SK-N-SH (cell line): ENCODE measurements around the gene C11orf52. TPM values are rescaled to one million over a fixed set of nuclear protein-coding genes. Genes with fewer than 3 reads are reported as not detected.
"Not testable (repeated sequence)": the region's sequence is repeated elsewhere in the genome, so short reads cannot be mapped to it uniquely, and the experiment has no call there.

Experiments
- CTCF ChIA-PET: fragments of 300-600, 350-600 bp; formaldehyde crosslinking; extraction: SDS; loops from one replicate; lab custom pipeline; 2021; lab: Yijun Ruan, JAX
- POLR2A ChIA-PET: fragments of 350-600 bp; sonication (Branson Sonifier 250); formaldehyde crosslinking; extraction: SDS; loops from one replicate; lab custom pipeline; 2020; ENCODE audit warnings: antibody characterized with exemption, inconsistent platforms; lab: Yijun Ruan, JAX
- DNase-seq: peaks from one replicate; pipeline ENCODE4 v3.0.0; 2012
- H2AFZ ChIP-seq: fragments of 200-600 bp; sonication (generic); 2 replicates; pipeline ENCODE4 v1.8.1; 2016; ENCODE audit warnings: antibody characterized with exemption, mild to moderate bottlenecking, low read depth
- H3F3A ChIP-seq: fragments of 200-600 bp; sonication (generic); replicated peaks from 2 replicates; pipeline ENCODE3; 2016; ENCODE audit warnings: antibody characterized with exemption, mild to moderate bottlenecking; ENCODE audit not compliant: insufficient read depth
- H3K27ac ChIP-seq, 2 experiments: fragments of 200-500 bp in 1 of 2; fragments of 200-600 bp in 1 of 2; sonication (Bioruptor generic) in 1 of 2; sonication (generic), shearing (Covaris generic) in 1 of 2; 2 replicates each; pipeline versions ENCODE4 v1.5.1 to v1.6.1; 2014 to 2016; ENCODE audit warnings: low read depth in 2 of 2, inconsistent platforms in 1 of 2, low read length in 1 of 2, mild to moderate bottlenecking in 1 of 2, mixed read lengths in 1 of 2
- H3K27me3 ChIP-seq: fragments of 200-600 bp; sonication (generic), shearing (Covaris generic); 2 replicates; pipeline ENCODE4 v1.6.1; 2016; ENCODE audit warnings: mixed run types; ENCODE audit not compliant: insufficient read depth
- H3K36me3 ChIP-seq, 2 experiments: fragments of 200-500 bp in 1 of 2; fragments of 200-600 bp in 1 of 2; sonication (Bioruptor generic) in 1 of 2; sonication (generic) in 1 of 2; replicated peaks in 1 of 2; 2 replicates each; pipeline versions ENCODE3 to v1.5.1; 2014 to 2016; ENCODE audit warnings: low read length in 1 of 2, mild to moderate bottlenecking in 1 of 2; ENCODE audit not compliant: insufficient read depth in 2 of 2, control insufficient read depth in 1 of 2
- H3K4me1 ChIP-seq, 2 experiments: fragments of 200-500 bp in 1 of 2; fragments of 200-600 bp in 1 of 2; sonication (Bioruptor generic) in 1 of 2; sonication (generic), shearing (Covaris generic) in 1 of 2; 2 replicates each; pipeline versions ENCODE4 v1.5.1 to v1.6.1; 2014 to 2016; ENCODE audit warnings: low read depth in 1 of 2, low read length in 1 of 2, mixed run types in 1 of 2; ENCODE audit not compliant: insufficient read depth in 2 of 2, control insufficient read depth in 1 of 2
- H3K4me2 ChIP-seq: fragments of 200-600 bp; sonication (generic), shearing (Covaris generic); 2 replicates; pipeline ENCODE4 v1.6.1; 2017; ENCODE audit warnings: mixed run types
- H3K4me3 ChIP-seq, 2 experiments: fragments of 200-500 bp in 1 of 2; fragments of 200-600 bp in 1 of 2; sonication (Bioruptor generic) in 1 of 2; sonication (generic), shearing (Covaris generic) in 1 of 2; 2 replicates each; pipeline versions ENCODE4 v1.5.1 to v1.8.1; 2014 to 2016; ENCODE audit warnings: low read depth in 2 of 2, inconsistent platforms in 1 of 2, low read length in 1 of 2, mild to moderate bottlenecking in 1 of 2, mixed read lengths in 1 of 2, moderate library complexity in 1 of 2
- H3K79me2 ChIP-seq: fragments of 200-600 bp; sonication (generic); 2 replicates; pipeline ENCODE4 v1.8.1; 2017; ENCODE audit warnings: mild to moderate bottlenecking; ENCODE audit not compliant: insufficient read depth
- H3K9ac ChIP-seq: fragments of 200-600 bp; sonication (generic); 2 replicates; pipeline ENCODE4 v1.6.1; 2017; ENCODE audit warnings: mixed run types
- H3K9me2 ChIP-seq: fragments of 200-600 bp; sonication (generic); 2 replicates; pipeline ENCODE4 v1.6.1; 2017; ENCODE audit warnings: mixed run types
- H3K9me3 ChIP-seq: fragments of 200-600 bp; sonication (generic); 2 replicates; pipeline ENCODE4 v1.6.1; 2017; ENCODE audit warnings: mixed run types, mild to moderate bottlenecking, moderate library complexity
- H4K20me1 ChIP-seq: fragments of 200-600 bp; sonication (generic); 2 replicates; pipeline ENCODE4 v1.6.1; 2017; ENCODE audit warnings: mild to moderate bottlenecking, mixed run types; ENCODE audit not compliant: insufficient read depth
- ELF1 ChIP-seq: IDR thresholded peaks from 2 replicates; pipeline ENCODE4 v1.4.0; 2012
- EP300 ChIP-seq, 2 experiments: IDR thresholded peaks; 2 replicates each; pipeline versions ENCODE4 v1.4.0 to v1.6.1; 2012; ENCODE audit warnings: borderline replicate concordance in 1 of 2, low read depth in 1 of 2, low read length in 1 of 2
- EZH2phosphoT487 ChIP-seq: fragments of 200-600 bp; sonication (generic); IDR thresholded peaks from 2 replicates; pipeline ENCODE4 v1.6.1; 2017; ENCODE audit warnings: low read depth, mixed run types, mild to moderate bottlenecking, antibody characterized with exemption, moderate library complexity, borderline replicate concordance
- FOSL2 ChIP-seq: IDR thresholded peaks from 2 replicates; pipeline ENCODE4 v1.4.0; 2012; ENCODE audit warnings: low read depth, mild to moderate bottlenecking, moderate library complexity, borderline replicate concordance
- GATA2 ChIP-seq: sonication (generic); formaldehyde crosslinking; IDR thresholded peaks from 2 replicates; pipeline ENCODE4 v1.5.0; 2020; ENCODE audit warnings: mild to moderate bottlenecking, missing genetic modification reagents
- JUND ChIP-seq: IDR thresholded peaks from 2 replicates; pipeline ENCODE4 v1.4.0; 2012
- MEF2A ChIP-seq: IDR thresholded peaks from 2 replicates; pipeline ENCODE4 v1.4.0; 2012; ENCODE audit warnings: low read depth, borderline replicate concordance
- POLR2AphosphoS5 ChIP-seq: IDR thresholded peaks from 2 replicates; pipeline ENCODE4 v1.6.1; 2012; ENCODE audit warnings: low read depth, low read length
- RAD21 ChIP-seq: IDR thresholded peaks from 2 replicates; pipeline ENCODE4 v1.6.1; 2012; ENCODE audit warnings: mild to moderate bottlenecking, low read length
- RCOR1 ChIP-seq: fragments of 150-350 bp; IDR thresholded peaks from 2 replicates; pipeline ENCODE4 v1.6.1; 2017; ENCODE audit warnings: antibody characterized with exemption, low read length
- RFX5 ChIP-seq: IDR thresholded peaks from 2 replicates; pipeline ENCODE4 v1.6.1; 2012; ENCODE audit warnings: mild to moderate bottlenecking, improper control_type of control experiment, low read length
- SMC3 ChIP-seq: IDR thresholded peaks from 2 replicates; pipeline ENCODE4 v1.6.1; 2012; ENCODE audit warnings: low read depth, low read length, improper control_type of control experiment
- TAF1 ChIP-seq: IDR thresholded peaks from 2 replicates; pipeline ENCODE4 v1.6.1; 2012; ENCODE audit warnings: low read depth, mild to moderate bottlenecking, low read length, moderate library complexity, borderline replicate concordance
- USF1 ChIP-seq: IDR thresholded peaks from 2 replicates; pipeline ENCODE4 v1.4.0; 2012; ENCODE audit warnings: low read depth, borderline replicate concordance
- YY1 ChIP-seq: IDR thresholded peaks from 2 replicates; pipeline ENCODE4 v1.4.0; 2012; ENCODE audit warnings: low read depth, mild to moderate bottlenecking
- ZBTB33 ChIP-seq: IDR thresholded peaks from 2 replicates; pipeline ENCODE4 v1.4.0; 2012; ENCODE audit warnings: low read depth, borderline replicate concordance
- WGBS: methylation state at CpG from one replicate; pipeline ENCODE4 v1.1.6; 2017; ENCODE audit warnings: low lambda C conversion rate; 5-methylcytosine and 5-hydroxymethylcytosine counted together
- polyA plus RNA-seq, 3 experiments: library from polyadenylated mRNA; depleted of rRNA; stranded (reverse); fragments of >200 nt; gene quantifications; 2 replicates each; pipeline ENCODE4 v1.2.3, GENCODE V29; 2012
- TF ChIP-seq, protein P1 (sequence below): IDR thresholded peaks from 2 replicates; pipeline ENCODE4 v1.4.0; 2012; ENCODE audit warnings: low read depth

The C11orf52 gene
- polyA plus RNA-seq, 1 of the 3 experiments (the other 2 are of a cell fraction) = not detected

GRCh38 chr11:111879637-111879960 lies 39.1 kb upstream of the C11orf52 start:
- Histone ChIP-seq H3K27ac (peak overlapping the region; percentile 86 to 98), H3K79me2 (peaks cover 6% of the 10 kb centered on the region; the same call in 1 of the 2 replicates), H2AFZ (peak overlapping the region; percentile 93), H3K9me3 (no peaks in the 10 kb centered on the region), H3K4me1 (peaks cover 0 to 8% of the 10 kb centered on the region in 2 experiments; a peak in 2 of 4 replicates), H3K4me2 (peak overlapping the region; percentile 75), H3K9ac (peak overlapping the region; percentile 71), H3K36me3 (peaks cover 0 to 18% of the 10 kb centered on the region in 2 experiments), H3F3A (peaks cover 4% of the 10 kb centered on the region), H3K9me2 (no peaks in the 10 kb centered on the region), H4K20me1 (no peaks in the 10 kb centered on the region), H3K4me3 (peak overlapping the region; percentile 72 to 84), H3K27me3 (no peaks in the 10 kb centered on the region)
- CTCF ChIA-PET = interaction anchor here (1.4 kb wide), 1 partner anchor 51 kb away, joined by 3 read pairs; no protein-coding TSS in a partner anchor
- POLR2A ChIA-PET = interaction anchor here (1.8 kb wide), 1 partner anchor 9 kb away, joined by 6 read pairs; the partner anchor contains the start of gene ALG9
- WGBS = 44% methylated on average over 6 of the region's 6 CpGs
- DNase-seq = no peak
- TF ChIP-seq EP300 (IDR thresholded peaks at IDR 0.05; ENCODE audit: borderline replicate concordance in 1 of 2, low read depth in 1 of 2, low read length in 1 of 2) (no peak), FOSL2 (no peak)

DNA sequence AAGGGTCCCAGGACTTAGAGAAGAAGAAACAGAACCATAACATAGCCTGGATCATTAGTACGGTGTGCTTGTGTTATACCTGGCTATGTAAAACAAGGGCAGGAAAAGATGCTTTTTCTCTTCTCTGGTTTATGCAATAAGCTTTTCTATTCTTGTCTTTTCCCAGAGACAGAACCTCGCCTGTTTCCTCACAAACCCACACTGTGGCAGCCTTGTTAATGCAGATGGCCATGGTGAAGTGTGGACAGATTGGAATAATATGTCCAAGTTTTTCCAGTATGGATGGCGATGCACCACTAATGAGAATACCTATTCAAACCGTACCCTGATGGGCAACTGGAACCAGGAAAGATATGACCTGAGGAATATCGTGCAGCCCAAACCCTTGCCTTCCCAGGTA lies 36.5 kb upstream of the C11orf52 start:
- Histone ChIP-seq H4K20me1 (no peaks in the 10 kb centered on the region), H3K4me3 (no peak overlapping the region), H2AFZ (no peak overlapping the region), H3K4me2 (no peak overlapping the region), H3K27me3 (no peaks in the 10 kb centered on the region), H3K9me2 (no peaks in the 10 kb centered on the region), H3K36me3 (peaks cover 0 to 3% of the 10 kb centered on the region in 2 experiments), H3K9ac (no peak overlapping the region), H3K27ac (no peak overlapping the region), H3K79me2 (no peaks in the 10 kb centered on the region), H3F3A (peaks cover 4% of the 10 kb centered on the region), H3K4me1 (peaks cover 0 to 8% of the 10 kb centered on the region in 2 experiments; a peak in 2 of 4 replicates), H3K9me3 (no peaks in the 10 kb centered on the region)
- no peak for DNase-seq
- POLR2A ChIA-PET = no interaction called here
- CTCF ChIA-PET = no interaction called here
- WGBS = 88% methylated on average over 5 of the region's 5 CpGs
- TF ChIP-seq SMC3 = no peak
- no peak for TF ChIP-seq JUND
- no peak for TF ChIP-seq RFX5
- TF ChIP-seq RCOR1 = no peak
- TF ChIP-seq POLR2AphosphoS5 = no peak
- no peak for TF ChIP-seq ZBTB33
- TF ChIP-seq YY1 = no peak
- no peak for TF ChIP-seq RAD21
- TF ChIP-seq GATA2 (CRISPR knock-in tag) = no peak
- TF ChIP-seq TAF1 = no peak
- TF ChIP-seq EZH2phosphoT487 = no peak
- no peak for TF ChIP-seq MEF2A
- TF ChIP-seq, protein P1, sequence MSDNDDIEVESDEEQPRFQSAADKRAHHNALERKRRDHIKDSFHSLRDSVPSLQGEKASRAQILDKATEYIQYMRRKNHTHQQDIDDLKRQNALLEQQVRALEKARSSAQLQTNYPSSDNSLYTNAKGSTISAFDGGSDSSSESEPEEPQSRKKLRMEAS = no peak
- TF ChIP-seq EP300 (IDR thresholded peaks at IDR 0.05; ENCODE audit: borderline replicate concordance in 1 of 2, low read depth in 1 of 2, low read length in 1 of 2) = no peak
- TF ChIP-seq USF1 = no peak
- no peak for TF ChIP-seq ELF1

- 96% methylated on average over 4 of the region's 4 CpGs for WGBS
- H3K36me3 ChIP-seq, H3K79me2 ChIP-seq, H3K9ac ChIP-seq, H3F3A ChIP-seq, POLR2A ChIA-PET, H3K4me2 ChIP-seq, H3K4me1 ChIP-seq, H3K27me3 ChIP-seq, H2AFZ ChIP-seq, H3K27ac ChIP-seq, DNase-seq, H3K9me3 ChIP-seq, H3K4me3 ChIP-seq, H3K9me2 ChIP-seq, H4K20me1 ChIP-seq: not testable (repeated sequence)
- CTCF ChIA-PET = interaction anchor here (1.2 kb wide), 1 partner anchor 14 kb away, joined by 4 read pairs; the partner anchor contains the start of gene ALG9
Measured at GRCh38 chr11:111885053-111885452, 33.7 kb upstream of the C11orf52 start.
